HepG2 (cell line): ENCODE data around the gene HDGFL3. TPM values are rescaled to one million over a fixed set of nuclear protein-coding genes. Genes with fewer than 3 reads are reported as not detected.

Experiments used
- ATAC-seq: fragments of 200-7000 bp; cut with Tn5 transposase; 3 replicates; pipeline ENCODE4 v1.9.1; 2020; ENCODE audit warnings: mild to moderate bottlenecking, moderate library complexity
- BruUV-seq: library from RNA; stranded (reverse); fragments of 400-500 nt; replicated peaks from 2 replicates; lab custom pipeline; 2021; lab: Mats Ljungman, UMichigan
- CTCF ChIA-PET: fragments of 300-600 bp; formaldehyde crosslinking; extraction: SDS; loops from one replicate; lab custom pipeline; 2021; ENCODE audit warnings: low total read pairs, inconsistent platforms, low intra/inter-chr PET ratio; lab: Yijun Ruan, JAX
- POLR2A ChIA-PET: fragments of 350-600 bp; sonication (Branson Sonifier 250); formaldehyde crosslinking; loops from one replicate; lab custom pipeline; 2020; ENCODE audit warnings: antibody characterized with exemption, inconsistent platforms; lab: Yijun Ruan, JAX
- DNase-seq: peaks from one replicate; pipeline ENCODE4 v3.0.0-alpha.2; 2015; ENCODE audit warnings: low spot score
- FAIRE-seq: peaks from 3 replicates; lab custom pipeline; 2011; peaks lifted over from hg19 to GRCh38; lab: Jason Lieb, UNC
- H2AFZ ChIP-seq: one replicate; pipeline ENCODE4 v1.6.1; 2011; ENCODE audit warnings: low read length, inconsistent platforms
- H3K27ac ChIP-seq: fragments of 300-600 bp; 3 replicates; pipeline ENCODE4 v1.8.0; 2011; ENCODE audit warnings: mixed run types, mild to moderate bottlenecking, mixed read lengths, low read length, inconsistent platforms; ENCODE audit not compliant: insufficient read depth; ENCODE audit errors: extremely low read length
- H3K27me3 ChIP-seq, 2 experiments: fragments of 200-600 bp in 1 of 2; 2 replicates in 1 of 2; 3 replicates in 1 of 2; pipeline versions ENCODE4 v1.6.0 to v1.8.0; 2011; ENCODE audit warnings: low read length in 2 of 2, mild to moderate bottlenecking in 2 of 2, moderate library complexity in 2 of 2, inconsistent platforms in 1 of 2; ENCODE audit not compliant: insufficient read depth in 2 of 2, control insufficient read depth in 1 of 2
- H3K36me3 ChIP-seq, 2 experiments: fragments of 200-600 bp in 1 of 2; replicated peaks in 1 of 2; 2 replicates in 1 of 2; 3 replicates in 1 of 2; pipeline versions ENCODE4 v1.5.1 to v1.8.0; 2011; ENCODE audit warnings: low read length in 2 of 2, inconsistent platforms in 1 of 2; ENCODE audit not compliant: insufficient read depth in 2 of 2, control insufficient read depth in 1 of 2
- H3K4me1 ChIP-seq: 2 replicates; pipeline ENCODE4 v1.5.1; 2012; ENCODE audit warnings: low read length, inconsistent platforms; ENCODE audit not compliant: insufficient read depth
- H3K4me2 ChIP-seq: 2 replicates; pipeline ENCODE4 v1.6.0; 2011; ENCODE audit warnings: low read depth, low read length, inconsistent platforms
- H3K4me3 ChIP-seq, 3 experiments: fragments of 200-600 bp in 1 of 3; sonication (generic), shearing (Covaris generic) in 1 of 3; replicated peaks in 1 of 3; 2 replicates each; pipeline ENCODE4 v1.5.1; 2011 to 2016; ENCODE audit warnings: low read length in 3 of 3, inconsistent platforms in 2 of 3, low read depth in 2 of 3, mild to moderate bottlenecking in 2 of 3, control low read depth in 1 of 3, mixed read lengths in 1 of 3; ENCODE audit not compliant: insufficient read depth in 1 of 3
- H3K79me2 ChIP-seq: one replicate; pipeline ENCODE4 v1.6.1; 2011; ENCODE audit warnings: low read length, inconsistent platforms; ENCODE audit not compliant: insufficient read depth
- H3K9ac ChIP-seq: 2 replicates; pipeline ENCODE4 v1.6.0; 2011; ENCODE audit warnings: mild to moderate bottlenecking, low read depth, low read length, inconsistent platforms; ENCODE audit not compliant: insufficient read depth
- H3K9me3 ChIP-seq: 2 replicates; pipeline ENCODE4 v1.5.1; 2012; ENCODE audit warnings: mild to moderate bottlenecking, low read length
- H4K20me1 ChIP-seq: 2 replicates; pipeline ENCODE4 v1.6.0; 2011; ENCODE audit warnings: inconsistent platforms, mild to moderate bottlenecking, low read length, moderate library complexity; ENCODE audit not compliant: insufficient read depth
- ARNT ChIP-seq: fragments of 450-650 bp; IDR thresholded peaks from 2 replicates; pipeline ENCODE4 v1.6.1; 2017
- ARNT2 ChIP-seq: sonication (generic); formaldehyde crosslinking; IDR thresholded peaks from 2 replicates; pipeline ENCODE4 v1.8.0; 2022; ENCODE audit warnings: mild to moderate bottlenecking, low read depth, missing genetic modification reagents, moderate library complexity
- GZF1 ChIP-seq: sonication (generic); formaldehyde crosslinking; IDR thresholded peaks from 2 replicates; pipeline ENCODE4 v1.5.1; 2020; ENCODE audit warnings: mild to moderate bottlenecking, missing genetic modification reagents
- HMGXB3 ChIP-seq: sonication (generic); formaldehyde crosslinking; IDR thresholded peaks from 2 replicates; pipeline ENCODE4 v1.4.0; 2020; ENCODE audit warnings: missing genetic modification reagents, borderline replicate concordance
- KLF16 ChIP-seq, 2 experiments: sonication (generic) in 1 of 2; formaldehyde crosslinking in 1 of 2; IDR thresholded peaks; 2 replicates each; pipeline versions ENCODE4 v1.6.1 to v1.8.0; 2016 to 2023; ENCODE audit warnings: missing genetic modification reagents in 2 of 2, missing compliant biosample characterization in 1 of 2
- KLF6 ChIP-seq: IDR thresholded peaks from 2 replicates; pipeline ENCODE4 v1.8.0; 2016; ENCODE audit warnings: missing biosample characterization, missing genetic modification reagents
- KLF9 ChIP-seq: IDR thresholded peaks from 2 replicates; pipeline ENCODE4 v1.6.1; 2016; ENCODE audit warnings: low read depth
- PAXIP1 ChIP-seq: sonication (generic); formaldehyde crosslinking; conservative IDR thresholded peaks from 2 replicates; pipeline ENCODE4 v1.4.0; 2020; ENCODE audit warnings: mild to moderate bottlenecking, missing genetic modification reagents, moderate library complexity
- SAP130 ChIP-seq: IDR thresholded peaks from 2 replicates; pipeline ENCODE4 v1.6.1; 2016; ENCODE audit warnings: low read depth
- SMYD3 ChIP-seq: sonication (generic); formaldehyde crosslinking; IDR thresholded peaks from 2 replicates; pipeline ENCODE4 v1.8.1; 2023; ENCODE audit warnings: mild to moderate bottlenecking, missing genetic modification reagents
- ZBTB14 ChIP-seq: sonication (generic); formaldehyde crosslinking; IDR thresholded peaks from 2 replicates; pipeline ENCODE4 v1.4.0; 2020; ENCODE audit warnings: missing genetic modification reagents
- ZFP1 ChIP-seq: IDR thresholded peaks from 2 replicates; pipeline ENCODE4 v1.6.1; 2016
- ZNF20 ChIP-seq: sonication (generic); formaldehyde crosslinking; IDR thresholded peaks from 2 replicates; pipeline ENCODE4 v1.4.0; 2020; ENCODE audit warnings: mild to moderate bottlenecking, moderate library complexity, missing genetic modification reagents
- ZNF512 ChIP-seq: sonication (generic); formaldehyde crosslinking; IDR thresholded peaks from 2 replicates; pipeline ENCODE4 v1.4.0; 2020; ENCODE audit warnings: mild to moderate bottlenecking, missing genetic modification reagents
- ZNF792 ChIP-seq: IDR thresholded peaks from 2 replicates; pipeline ENCODE4 v1.6.1; 2016
- ZNF816 ChIP-seq: sonication (generic); formaldehyde crosslinking; IDR thresholded peaks from 2 replicates; pipeline ENCODE4 v1.8.0; 2022; ENCODE audit warnings: missing genetic modification reagents, mild to moderate bottlenecking, borderline replicate concordance
- WGBS: methylation state at CpG from one replicate; pipeline ENCODE4 v1.1.6; 2017; ENCODE audit warnings: low lambda C conversion rate; 5-methylcytosine and 5-hydroxymethylcytosine counted together
- in situ Hi-C: cut with HindIII; loops from 2 replicates; pipeline ENCODE4 v1.10.0; 2017; ENCODE audit warnings: low pct_unique_long_range_greater_than_20kb; ENCODE audit not compliant: extremely low pct_ligation_motif_present
- intact Hi-C: fragments of 100-400 bp; cut with micrococcal nuclease; formaldehyde crosslinking; loops from one replicate; pipeline ENCODE4 v1.10.0; 2022; ENCODE audit not compliant: unreplicated experiment
- polyA plus RNA-seq, 8 experiments: library from polyadenylated mRNA; depleted of rRNA in 3 of 8; stranded (reverse) in 7 of 8; unstranded in 1 of 8; fragments of >200 nt; fragmentation: Illumina TruSeq in 4 of 8; extraction: Trizol in 4 of 8; gene quantifications; 2 replicates each; pipeline versions ENCODE4 v1.2.1 to v1.2.3, GENCODE V29; 2011 to 2016; ENCODE audit warnings: low read depth in 4 of 8, missing spikeins in 1 of 8, mixed read lengths in 1 of 8; ENCODE audit not compliant: insufficient read depth in 1 of 8
- total RNA-seq, 5 experiments: library from RNA; depleted of rRNA; stranded (reverse); fragments of >200 nt; fragmentation: Illumina TruSeq; extraction: Trizol; gene quantifications; 2 replicates each; pipeline ENCODE4 v1.2.3, GENCODE V29; 2016; ENCODE audit warnings: low read depth in 1 of 5

HDGFL3 gene
- total and polyA plus RNA-seq, 2 of the 13 experiments (the other 11 are each of a cell fraction or from before 2014, with no cell fraction given), result 0.07 to 0.09 TPM

- Histone ChIP-seq H3K4me2 (no peak overlapping the region), H3K4me3 (no peak overlapping the region), H3K9me3 (no peaks in the 10 kb centered on the region), H3K9ac (no peak overlapping the region), H3K27me3 (peaks cover 0 to 10% of the 10 kb centered on the region in 2 experiments; a peak in 2 of 5 replicates), H3K36me3 (no peaks in the 10 kb centered on the region), H2AFZ (no peak overlapping the region), H3K79me2 (no peaks in the 10 kb centered on the region), H3K4me1 (no peaks in the 10 kb centered on the region), H3K27ac (no peak overlapping the region), H4K20me1 (no peaks in the 10 kb centered on the region)
- CTCF ChIA-PET, result no interaction called here
- no peak for TF ChIP-seq GZF1 (CRISPR knock-in tag)
- no peak for TF ChIP-seq HMGXB3 (CRISPR knock-in tag)
- TF ChIP-seq SAP130 (CRISPR knock-in tag), result no peak
- no peak for TF ChIP-seq KLF6 (CRISPR knock-in tag)
- no peak for TF ChIP-seq ARNT
- TF ChIP-seq ZBTB14 (CRISPR knock-in tag), result no peak
- TF ChIP-seq ARNT2, result no peak
- TF ChIP-seq ZNF816 (CRISPR knock-in tag), result no peak
- TF ChIP-seq ZNF20 (CRISPR knock-in tag), result no peak
- TF ChIP-seq PAXIP1 (CRISPR knock-in tag), result no peak
- TF ChIP-seq ZFP1, result no peak
- no peak for TF ChIP-seq SMYD3 (CRISPR knock-in tag)
- no peak for TF ChIP-seq KLF9 (CRISPR knock-in tag)
- no peak for TF ChIP-seq ZNF792 (CRISPR knock-in tag)
- TF ChIP-seq KLF16 (CRISPR knock-in tag; IDR thresholded peaks at IDR 0.05), result no peak
- TF ChIP-seq ZNF512 (CRISPR knock-in tag), result no peak
- POLR2A ChIA-PET, result no interaction called here
- intact Hi-C loops (no loop called here), in situ Hi-C loops (no loop called here)
- WGBS, result 33% methylated on average over 2 of the region's 2 CpGs
- ATAC-seq, result no peak
- no peak for DNase-seq
- no TSS peak for BruUV-seq
- FAIRE-seq, result no peak
Observed at GRCh38 chr15:83087576-83087975, 120.0 kb downstream of the HDGFL3 start.
